GM12865 (cell line): ENCODE measurements around the gene TMEM43.

Experiments
- DNase-seq: peaks from one replicate; pipeline ENCODE4 v3.0.0; 2010; ENCODE audit warnings: low read depth
- H3K4me3 ChIP-seq: 2 replicates; pipeline ENCODE4 v1.5.1; 2011; ENCODE audit warnings: mild to moderate bottlenecking, low read depth, low read length, control low read depth
- TF ChIP-seq, protein P1 (sequence below): IDR thresholded peaks from 2 replicates; pipeline ENCODE4 v1.5.1; 2011; ENCODE audit warnings: low read length, control low read depth, low read depth, inconsistent platforms; ENCODE audit not compliant: insufficient read depth; ENCODE audit errors: missing control alignments

The TMEM43 gene

GRCh38 chr3:14157951-14158350 lies 33.1 kb downstream of the TMEM43 start:
- TF ChIP-seq, protein P1, sequence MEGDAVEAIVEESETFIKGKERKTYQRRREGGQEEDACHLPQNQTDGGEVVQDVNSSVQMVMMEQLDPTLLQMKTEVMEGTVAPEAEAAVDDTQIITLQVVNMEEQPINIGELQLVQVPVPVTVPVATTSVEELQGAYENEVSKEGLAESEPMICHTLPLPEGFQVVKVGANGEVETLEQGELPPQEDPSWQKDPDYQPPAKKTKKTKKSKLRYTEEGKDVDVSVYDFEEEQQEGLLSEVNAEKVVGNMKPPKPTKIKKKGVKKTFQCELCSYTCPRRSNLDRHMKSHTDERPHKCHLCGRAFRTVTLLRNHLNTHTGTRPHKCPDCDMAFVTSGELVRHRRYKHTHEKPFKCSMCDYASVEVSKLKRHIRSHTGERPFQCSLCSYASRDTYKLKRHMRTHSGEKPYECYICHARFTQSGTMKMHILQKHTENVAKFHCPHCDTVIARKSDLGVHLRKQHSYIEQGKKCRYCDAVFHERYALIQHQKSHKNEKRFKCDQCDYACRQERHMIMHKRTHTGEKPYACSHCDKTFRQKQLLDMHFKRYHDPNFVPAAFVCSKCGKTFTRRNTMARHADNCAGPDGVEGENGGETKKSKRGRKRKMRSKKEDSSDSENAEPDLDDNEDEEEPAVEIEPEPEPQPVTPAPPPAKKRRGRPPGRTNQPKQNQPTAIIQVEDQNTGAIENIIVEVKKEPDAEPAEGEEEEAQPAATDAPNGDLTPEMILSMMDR = no peak
- DNase-seq = no peak
- no peak overlapping the region for H3K4me3 ChIP-seq

DNA sequence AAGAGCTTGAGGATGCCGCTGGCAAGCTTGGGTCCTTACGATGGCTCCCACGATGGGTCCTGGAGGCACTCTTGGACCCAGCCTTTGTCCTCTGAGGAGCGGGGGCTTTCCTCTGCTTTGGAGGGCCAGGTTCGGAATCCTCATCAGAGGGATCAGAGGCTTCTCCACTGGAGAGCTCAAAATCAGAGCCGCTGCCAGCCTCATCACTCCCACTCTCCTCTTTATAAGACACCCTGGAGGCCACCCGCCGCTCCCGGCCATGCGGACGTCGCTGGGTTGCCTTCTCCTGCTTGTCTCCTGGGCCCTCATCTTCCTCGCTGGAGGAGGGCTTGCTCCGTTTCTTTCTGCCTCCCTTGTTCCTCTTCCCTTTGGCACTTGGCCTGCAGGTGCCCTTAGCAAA lies 33.5 kb downstream of the TMEM43 start:
- no peak overlapping the region for H3K4me3 ChIP-seq
- TF ChIP-seq, protein P1 = no peak
- no peak for DNase-seq

- TF ChIP-seq, protein P1 = no peak
- H3K4me3 ChIP-seq = no peak overlapping the region
- DNase-seq = no peak
Measured at GRCh38 chr3:14159426-14159825, 34.6 kb downstream of the TMEM43 start.

GRCh38 chr3:14161282-14161681 lies 36.4 kb downstream of the TMEM43 start:
- DNase-seq = no peak
- H3K4me3 ChIP-seq = no peak overlapping the region
- TF ChIP-seq, protein P1 = no peak

DNA sequence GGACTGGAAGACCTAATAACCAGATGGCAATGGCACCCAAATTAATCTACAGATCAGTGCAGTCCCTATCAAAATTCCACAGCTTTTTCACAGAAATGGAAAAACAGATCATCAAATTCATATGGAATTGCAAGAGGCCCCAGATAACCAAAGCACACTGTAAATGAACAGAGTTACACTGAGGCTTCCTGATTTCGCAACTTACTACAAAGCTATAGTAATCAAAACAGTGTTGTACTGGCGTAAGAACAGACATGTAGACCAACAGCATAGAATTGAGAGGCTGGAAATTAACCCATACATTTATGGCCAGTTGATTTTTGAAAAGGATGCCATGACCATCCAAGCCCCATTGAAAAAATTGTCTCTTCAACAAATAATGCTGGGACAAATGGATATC lies 37.3 kb downstream of the TMEM43 start:
- DNase-seq = no peak
- no peak overlapping the region for H3K4me3 ChIP-seq
- TF ChIP-seq, protein P1 = no peak

- TF ChIP-seq, protein P1 = no peak
- no peak for DNase-seq
- H3K4me3 ChIP-seq = no peak overlapping the region
Measured at GRCh38 chr3:14166877-14167603, 42.2 kb downstream of the TMEM43 start.

DNA sequence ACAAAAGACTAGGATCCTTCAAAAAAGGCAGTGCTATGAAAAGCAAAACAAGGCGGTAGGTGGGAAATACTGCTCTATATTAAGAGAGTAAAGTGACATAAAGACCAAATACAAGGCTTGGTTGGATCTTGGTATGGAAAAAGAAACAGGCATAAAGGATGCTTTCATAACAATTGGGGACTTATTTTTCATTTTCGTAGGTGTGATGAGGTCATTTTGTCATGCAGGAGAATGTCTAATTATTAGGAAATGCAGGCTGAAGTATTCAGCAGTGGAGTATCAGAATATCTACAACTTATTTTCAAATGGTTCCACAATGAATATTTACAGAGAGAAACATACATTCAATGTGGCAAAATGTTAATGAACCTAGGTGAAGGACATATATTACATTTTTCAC lies 44.6 kb downstream of the TMEM43 start:
- DNase-seq = no peak
- H3K4me3 ChIP-seq = no peak overlapping the region
- TF ChIP-seq, protein P1 = no peak
